ENCODE results near the gene MBOAT2. TPM values are rescaled to one million over a fixed set of nuclear protein-coding genes. Genes with fewer than 3 reads are reported as not detected.
"Not testable (repeated sequence)": the region's sequence is repeated elsewhere in the genome, so short reads cannot be mapped to it uniquely, and the experiment has no call there.

Gene MBOAT2
- total RNA-seq, 1 donor from 2014 or later = 17.4 TPM

- no peak for DNase-seq (ENCODE audit: low read depth)
These were observed 45.9 kb downstream of the MBOAT2 start for GRCh38 chr2:8957628-8958027.

- DNase-seq (ENCODE audit: low read depth) = no peak
These were observed 46.7 kb downstream of the MBOAT2 start for GRCh38 chr2:8956774-8957173.

GRCh38 chr2:8954990-8955389 lies 48.5 kb downstream of the MBOAT2 start:
- peak; percentile 38 for DNase-seq (ENCODE audit: low read depth)

GRCh38 chr2:8953525-8953924 lies 50.0 kb downstream of the MBOAT2 start:
- no peak for DNase-seq (ENCODE audit: low read depth)

GRCh38 chr2:8939486-8940114 lies 63.9 kb downstream of the MBOAT2 start:
- no peak for DNase-seq (ENCODE audit: low read depth)

- no peak for DNase-seq (ENCODE audit: low read depth)
These were observed 65.1 kb downstream of the MBOAT2 start for GRCh38 chr2:8938384-8938783.

GRCh38 chr2:8935982-8936381 lies 67.5 kb downstream of the MBOAT2 start:
- DNase-seq (ENCODE audit: low read depth) = no peak

- no peak for DNase-seq (ENCODE audit: low read depth)
These were observed 69.1 kb downstream of the MBOAT2 start for GRCh38 chr2:8934338-8934737.

- no peak for DNase-seq (ENCODE audit: low read depth)
These were observed 70.8 kb downstream of the MBOAT2 start for GRCh38 chr2:8932702-8933101.

GRCh38 chr2:8930185-8930584 lies 73.3 kb downstream of the MBOAT2 start:
- DNase-seq (ENCODE audit: low read depth) = not testable (repeated sequence)

- DNase-seq (ENCODE audit: low read depth) = no peak
These were observed 74.4 kb downstream of the MBOAT2 start for GRCh38 chr2:8929128-8929527.

GRCh38 chr2:8927510-8928455 lies 75.7 kb downstream of the MBOAT2 start:
- no peak for DNase-seq (ENCODE audit: low read depth)

- DNase-seq (ENCODE audit: low read depth) = no peak
These were observed 77.1 kb downstream of the MBOAT2 start for GRCh38 chr2:8926356-8926755.

- DNase-seq (ENCODE audit: low read depth) = no peak
These were observed 78.1 kb downstream of the MBOAT2 start for GRCh38 chr2:8925411-8925810.

GRCh38 chr2:8923183-8923582 lies 80.3 kb downstream of the MBOAT2 start:
- no peak for DNase-seq (ENCODE audit: low read depth)

GRCh38 chr2:8922431-8922830 lies 81.1 kb downstream of the MBOAT2 start:
- no peak for DNase-seq (ENCODE audit: low read depth)

- no peak for DNase-seq (ENCODE audit: low read depth)
These were observed 85.1 kb downstream of the MBOAT2 start for GRCh38 chr2:8918412-8918811.

GRCh38 chr2:8915941-8916340 lies 87.5 kb downstream of the MBOAT2 start:
- DNase-seq (ENCODE audit: low read depth) = no peak

- DNase-seq (ENCODE audit: low read depth) = not testable (repeated sequence)
These were observed 89.7 kb downstream of the MBOAT2 start for GRCh38 chr2:8913767-8914166.

GRCh38 chr2:8907764-8908288 lies 95.7 kb downstream of the MBOAT2 start:
- DNase-seq (ENCODE audit: low read depth) = no peak

GRCh38 chr2:8903924-8904323 lies 99.6 kb downstream of the MBOAT2 start:
- not testable (repeated sequence) for DNase-seq (ENCODE audit: low read depth)

GRCh38 chr2:8902757-8903156 lies 100.7 kb downstream of the MBOAT2 start:
- DNase-seq (ENCODE audit: low read depth) = not testable (repeated sequence)
